Mucosa of stomach (tissue), 1 donor: ENCODE results near the gene ANKRD10.
"Not testable (repeated sequence)": the region's sequence is repeated elsewhere in the genome, so short reads cannot be mapped to it uniquely, and the experiment has no call there.

Source experiments
- H3K27me3 ChIP-seq: one replicate; pipeline ENCODE4 v1.7.0; 2013; ENCODE audit warnings: mild to moderate bottlenecking, low read length; ENCODE audit not compliant: control insufficient read depth, insufficient read depth
- H3K36me3 ChIP-seq: one replicate; pipeline ENCODE4 v1.7.0; 2013; ENCODE audit warnings: low read length; ENCODE audit not compliant: control insufficient read depth, insufficient read depth
- H3K4me1 ChIP-seq: one replicate; pipeline ENCODE4 v1.7.0; 2013; ENCODE audit warnings: mild to moderate bottlenecking, low read length; ENCODE audit not compliant: control insufficient read depth, insufficient read depth
- H3K4me3 ChIP-seq: one replicate; pipeline ENCODE4 v1.7.0; 2013; ENCODE audit warnings: low read length
- H3K9ac ChIP-seq: one replicate; pipeline ENCODE4 v1.7.0; 2013; ENCODE audit warnings: mild to moderate bottlenecking, low read length, moderate library complexity
- H3K9me3 ChIP-seq: one replicate; pipeline ENCODE4 v1.7.0; 2013; ENCODE audit warnings: mild to moderate bottlenecking, low read length, moderate library complexity; ENCODE audit not compliant: control insufficient read depth
- donor health status: Pancreatic carcinoma.

ANKRD10 gene

GRCh38 chr13:110915057-110915873 is at the start of gene ANKRD10:
Gene ANKRD10, minus strand, starts transcription at chr13:110915069. Its CDS starts 135 bp downstream, at chr13:110914934.
- Histone ChIP-seq H3K9ac (peak within 1 kb of the TSS; percentile 95), H3K9me3 (no peaks in the 10 kb centered on the region), H3K4me3 (peak within 1 kb of the TSS; percentile 72), H3K4me1 (peaks cover 16% of the 10 kb centered on the region), H3K27me3 (no peaks in the 10 kb centered on the region), H3K36me3 (no peaks in the 10 kb centered on the region)

- Histone ChIP-seq H3K9ac (no peak overlapping the region), H3K4me1 (peaks cover 18% of the 10 kb centered on the region)
Observed at GRCh38 chr13:110964229-110965037, 49.6 kb upstream of the ANKRD10 start.

GRCh38 chr13:110963554-110963970 is 48.7 kb upstream of the ANKRD10 start:
- Histone ChIP-seq H3K4me1 (peaks cover 18% of the 10 kb centered on the region), H3K9me3 (peaks cover 7% of the 10 kb centered on the region), H3K27me3 (no peaks in the 10 kb centered on the region), H3K36me3 (no peaks in the 10 kb centered on the region), H3K9ac (no peak overlapping the region), H3K4me3 (no peak overlapping the region)

More at GRCh38 chr13:110964229-110965037, 49.6 kb upstream of the ANKRD10 start:
- Histone ChIP-seq H3K4me3 (no peak overlapping the region), H3K36me3 (no peaks in the 10 kb centered on the region), H3K27me3 (no peaks in the 10 kb centered on the region), H3K9me3 (peaks cover 7% of the 10 kb centered on the region)

GRCh38 chr13:110961959-110962358 is 47.1 kb upstream of the ANKRD10 start:
- Histone ChIP-seq H3K9me3 (peaks cover 7% of the 10 kb centered on the region), H3K9ac (no peak overlapping the region), H3K4me1 (peaks cover 18% of the 10 kb centered on the region), H3K36me3 (no peaks in the 10 kb centered on the region), H3K4me3 (no peak overlapping the region), H3K27me3 (no peaks in the 10 kb centered on the region)

GRCh38 chr13:110960204-110960603 is 45.3 kb upstream of the ANKRD10 start:
- Histone ChIP-seq H3K9me3 (no peaks in the 10 kb centered on the region), H3K4me3 (no peak overlapping the region), H3K36me3 (no peaks in the 10 kb centered on the region), H3K9ac (no peak overlapping the region), H3K27me3 (no peaks in the 10 kb centered on the region), H3K4me1 (peaks cover 16% of the 10 kb centered on the region)

- no peak overlapping the region for H3K9ac ChIP-seq
- peaks cover 16% of the 10 kb centered on the region for H3K4me1 ChIP-seq
- H3K4me3 ChIP-seq = no peak overlapping the region
- H3K27me3 ChIP-seq = no peaks in the 10 kb centered on the region
- no peaks in the 10 kb centered on the region for H3K36me3 ChIP-seq
- H3K9me3 ChIP-seq = no peaks in the 10 kb centered on the region
Observed at GRCh38 chr13:110957931-110958330, 43.1 kb upstream of the ANKRD10 start.

GRCh38 chr13:110957181-110957884 is 42.5 kb upstream of the ANKRD10 start:
- Histone ChIP-seq H3K9me3 (no peaks in the 10 kb centered on the region), H3K36me3 (no peaks in the 10 kb centered on the region), H3K27me3 (no peaks in the 10 kb centered on the region), H3K9ac (no peak overlapping the region), H3K4me3 (no peak overlapping the region), H3K4me1 (peaks cover 22% of the 10 kb centered on the region)

- not testable (repeated sequence) for H3K27me3 ChIP-seq, H3K9ac ChIP-seq, H3K36me3 ChIP-seq, H3K4me3 ChIP-seq, H3K9me3 ChIP-seq
- H3K4me1 ChIP-seq = peaks cover 29% of the 10 kb centered on the region
Observed at GRCh38 chr13:110956216-110956615, 41.3 kb upstream of the ANKRD10 start.

- not testable (repeated sequence) for H3K27me3 ChIP-seq, H3K36me3 ChIP-seq, H3K9me3 ChIP-seq, H3K4me3 ChIP-seq, H3K9ac ChIP-seq
- peaks cover 29% of the 10 kb centered on the region for H3K4me1 ChIP-seq
Observed at GRCh38 chr13:110955608-110956007, 40.7 kb upstream of the ANKRD10 start.

- H3K4me3 ChIP-seq, H3K9me3 ChIP-seq, H3K27me3 ChIP-seq, H3K36me3 ChIP-seq: not testable (repeated sequence)
- Histone ChIP-seq H3K9ac (peak overlapping the region; percentile 15), H3K4me1 (peaks cover 29% of the 10 kb centered on the region)
Observed at GRCh38 chr13:110955072-110955503, 40.2 kb upstream of the ANKRD10 start.

- H3K36me3 ChIP-seq, H3K9me3 ChIP-seq, H3K4me3 ChIP-seq, H3K27me3 ChIP-seq: not testable (repeated sequence)
- H3K4me1 ChIP-seq = peaks cover 29% of the 10 kb centered on the region
- H3K9ac ChIP-seq = peak overlapping the region; percentile 15
Observed at GRCh38 chr13:110954533-110954920, 39.7 kb upstream of the ANKRD10 start.
